ENCODE results near the gene RANBP9.

- TF ChIP-seq CTCF (IDR thresholded peaks at IDR 0.05) (no peak), POLR2A (IDR thresholded peaks at IDR 0.05) (no peak), EP300 (IDR thresholded peaks at IDR 0.05) (no peak), POLR2AphosphoS5 (IDR thresholded peaks at IDR 0.05) (no peak)
These were observed 81.1 kb downstream of the RANBP9 start for GRCh38 chr6:13630499-13630898.
